Uterus (tissue), 2 donors: Measurements from ENCODE around the gene TFF1.

Experiments used
- CTCF ChIP-seq, 4 experiments: fragments of 200-600 bp in 2 of 4; fragments of 450-650 bp in 2 of 4; sonication (generic) in 2 of 4; IDR thresholded peaks; one replicate each; pipeline ENCODE4 v1.5.1; 2016 to 2019; ENCODE audit warnings: antibody characterized with exemption in 4 of 4, mild to moderate bottlenecking in 2 of 4, moderate library complexity in 1 of 4
- POLR2A ChIP-seq, 2 donors: fragments of 450-650 bp; IDR thresholded peaks; one replicate each; pipeline ENCODE4 v1.6.1; 2016; ENCODE audit warnings: antibody characterized with exemption in 2 of 2, mild to moderate bottlenecking in 1 of 2, moderate library complexity in 1 of 2

GRCh38 chr21:42407476-42407875 is 41.1 kb upstream of the TFF1 start:
- TF ChIP-seq CTCF (IDR thresholded peaks at IDR 0.05) (no peak), POLR2A (IDR thresholded peaks at IDR 0.05) (no peak)
